GM18498 (cell line): Measurements from ENCODE around the gene SLC8B1.

Source experiments
- ATAC-seq: cut with Tn5 transposase; IDR thresholded peaks from one replicate; pipeline ENCODE4 v1.9.1; 2021; ENCODE audit warnings: mild to moderate bottlenecking, moderate library complexity; ENCODE audit not compliant: unreplicated experiment

The SLC8B1 gene

DNA sequence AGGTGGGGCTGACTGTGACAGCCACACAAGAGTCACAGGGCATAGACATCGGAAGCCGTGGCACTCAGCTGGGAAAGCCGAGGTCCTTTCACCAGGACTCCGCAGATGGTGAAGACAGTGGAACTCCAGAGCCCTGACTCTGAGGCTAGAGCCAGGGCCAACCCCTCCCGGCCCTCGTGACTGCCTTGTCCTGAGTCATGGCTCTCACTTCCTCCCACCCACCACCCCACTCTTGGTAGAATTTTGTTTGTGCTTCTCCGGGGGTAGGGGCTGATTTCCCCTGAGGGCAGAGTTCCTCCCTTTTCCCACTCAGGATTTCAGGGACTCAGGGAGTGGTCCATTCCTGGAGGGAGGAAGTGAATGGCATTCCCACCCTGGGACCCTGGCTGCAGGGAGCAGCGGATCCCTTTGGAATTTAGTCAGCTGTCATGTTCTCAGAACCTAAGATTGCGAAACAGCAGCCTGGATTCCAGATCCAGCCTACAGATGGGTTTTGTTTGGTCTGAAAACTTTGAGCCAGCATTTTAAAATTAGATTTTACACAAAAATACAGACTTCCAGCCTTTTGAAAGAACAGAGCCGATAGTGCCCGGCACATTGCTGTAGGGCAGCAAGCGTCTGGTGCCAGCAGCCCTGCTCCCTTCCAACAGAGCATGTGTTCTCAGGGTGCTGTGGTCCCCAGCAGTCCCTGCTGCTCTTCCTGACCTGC lies 62.9 kb downstream of the SLC8B1 start:
- ATAC-seq, result no peak

DNA sequence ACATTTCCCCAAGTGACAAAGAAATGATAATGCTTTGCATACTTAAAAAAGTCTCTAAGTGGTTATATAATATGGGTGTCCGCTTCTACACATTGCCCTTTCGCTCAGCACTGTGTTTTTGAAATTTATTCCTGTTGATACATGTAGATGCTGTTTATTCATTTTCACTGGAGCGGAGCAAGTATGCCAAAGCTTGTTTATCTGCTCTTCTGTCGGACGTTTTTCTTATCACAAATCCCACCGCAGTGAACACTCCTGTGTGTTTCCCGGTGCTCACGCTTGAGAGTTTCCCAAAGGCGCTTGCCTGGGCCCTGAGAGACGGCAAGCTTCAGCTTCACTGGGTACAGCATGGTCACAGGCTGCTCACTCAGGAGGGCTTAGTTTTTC lies 63.5 kb downstream of the SLC8B1 start:
- ATAC-seq, result no peak

DNA sequence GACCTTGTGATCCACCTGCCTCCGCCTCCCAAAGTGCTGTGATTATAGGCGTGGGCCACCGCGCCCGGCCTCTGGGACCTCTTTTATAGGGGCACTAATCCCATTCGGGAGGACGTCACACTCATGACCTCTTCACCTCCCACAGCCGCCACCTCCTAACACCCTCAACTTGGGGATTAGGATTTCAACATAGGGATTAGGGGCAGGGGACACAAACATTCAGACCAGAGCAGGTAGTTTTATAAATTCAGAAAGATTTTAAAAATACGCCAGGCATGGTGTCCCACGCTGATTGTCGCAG lies 64.2 kb downstream of the SLC8B1 start:
- ATAC-seq, result no peak

DNA sequence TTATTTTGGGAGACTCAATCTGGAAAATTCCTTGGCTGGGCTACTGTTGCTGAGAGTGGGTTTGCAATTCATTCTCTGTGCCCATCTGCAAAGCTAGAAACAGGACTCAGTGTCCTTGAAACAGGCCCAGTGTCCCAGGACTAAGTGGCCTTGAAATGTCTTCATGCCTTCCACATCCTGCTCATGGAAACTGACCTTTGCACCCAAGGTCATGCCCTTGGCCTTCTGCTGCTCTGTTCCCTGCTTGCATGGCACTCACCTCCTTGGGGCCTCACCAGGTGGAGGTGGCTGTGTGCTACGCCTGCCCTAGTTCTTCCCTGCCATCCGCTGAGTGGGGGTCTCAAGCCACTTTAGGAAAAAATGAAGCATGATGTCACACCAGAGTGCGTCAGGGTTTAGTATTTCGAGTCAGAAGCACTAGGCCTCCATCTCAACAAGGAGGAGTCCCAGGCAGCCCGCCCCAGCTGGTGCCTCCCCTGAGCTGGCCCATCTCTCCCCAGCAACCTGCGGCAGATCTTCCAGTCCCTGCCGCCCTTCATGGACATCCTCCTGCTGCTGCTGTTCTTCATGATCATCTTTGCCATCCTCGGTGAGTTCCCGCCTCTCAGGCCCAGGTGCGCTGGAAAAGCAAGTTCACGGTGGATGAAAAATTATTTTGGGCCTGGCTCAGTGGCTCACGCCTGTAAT lies 65.5 kb downstream of the SLC8B1 start:
- no peak for ATAC-seq

DNA sequence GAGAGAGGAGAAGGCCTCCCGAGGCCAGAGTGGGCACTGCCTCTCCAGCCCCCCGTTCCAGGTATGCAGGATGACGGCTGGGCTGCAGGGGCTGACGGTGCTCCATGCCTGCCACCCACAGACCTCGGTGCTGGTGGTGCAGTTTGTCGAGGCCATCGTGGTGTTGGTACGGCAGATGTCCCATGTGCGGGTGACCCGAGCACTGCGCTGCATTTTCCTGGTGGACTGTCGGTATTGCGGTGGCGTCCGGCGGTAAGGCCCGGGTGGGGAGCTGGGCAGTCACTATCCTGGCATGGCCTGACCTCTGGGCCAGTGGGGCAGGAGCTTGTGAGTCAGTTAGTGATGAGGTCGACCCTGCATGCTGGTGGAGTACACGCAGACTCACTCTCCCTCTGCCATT lies 66.3 kb downstream of the SLC8B1 start:
- no peak for ATAC-seq

DNA sequence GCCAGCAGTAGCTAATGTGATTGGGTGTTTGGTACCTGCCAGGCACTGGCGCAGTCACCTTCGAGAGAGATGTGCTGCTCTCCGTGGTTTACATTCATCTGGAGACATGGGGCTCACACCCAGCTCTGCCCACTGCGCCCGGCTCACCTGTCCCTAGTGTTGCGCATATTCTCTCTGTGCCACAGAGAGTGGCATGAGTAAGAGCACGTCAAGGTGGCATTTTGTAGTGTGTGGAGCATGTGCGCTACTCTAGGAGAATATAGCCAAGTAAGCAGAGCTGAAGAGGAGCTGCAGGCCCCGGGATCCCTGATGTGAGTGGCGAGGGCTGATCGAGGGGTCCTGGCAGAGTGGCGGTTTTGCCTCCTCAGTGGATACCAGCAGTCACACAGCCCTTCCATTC lies 66.8 kb downstream of the SLC8B1 start:
- ATAC-seq, result no peak

DNA sequence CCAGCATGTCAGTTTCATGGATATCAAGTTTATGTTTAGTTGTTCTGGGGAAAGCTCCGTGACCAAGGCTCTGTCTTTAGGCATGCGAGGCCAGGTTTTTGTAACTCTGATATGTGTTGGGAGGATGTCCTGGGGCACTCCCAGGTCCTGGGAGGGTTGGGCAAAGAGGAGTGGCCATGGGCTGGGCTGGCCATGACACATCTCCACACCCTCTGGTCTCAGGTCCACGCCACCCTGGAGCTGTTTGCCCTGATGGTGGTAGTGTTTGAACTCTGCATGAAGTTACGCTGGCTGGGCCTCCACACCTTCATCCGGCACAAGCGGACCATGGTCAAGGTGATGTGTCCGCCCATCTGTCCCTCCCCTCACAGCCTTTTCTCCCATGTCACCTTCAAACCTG lies 67.3 kb downstream of the SLC8B1 start:
- no peak for ATAC-seq

DNA sequence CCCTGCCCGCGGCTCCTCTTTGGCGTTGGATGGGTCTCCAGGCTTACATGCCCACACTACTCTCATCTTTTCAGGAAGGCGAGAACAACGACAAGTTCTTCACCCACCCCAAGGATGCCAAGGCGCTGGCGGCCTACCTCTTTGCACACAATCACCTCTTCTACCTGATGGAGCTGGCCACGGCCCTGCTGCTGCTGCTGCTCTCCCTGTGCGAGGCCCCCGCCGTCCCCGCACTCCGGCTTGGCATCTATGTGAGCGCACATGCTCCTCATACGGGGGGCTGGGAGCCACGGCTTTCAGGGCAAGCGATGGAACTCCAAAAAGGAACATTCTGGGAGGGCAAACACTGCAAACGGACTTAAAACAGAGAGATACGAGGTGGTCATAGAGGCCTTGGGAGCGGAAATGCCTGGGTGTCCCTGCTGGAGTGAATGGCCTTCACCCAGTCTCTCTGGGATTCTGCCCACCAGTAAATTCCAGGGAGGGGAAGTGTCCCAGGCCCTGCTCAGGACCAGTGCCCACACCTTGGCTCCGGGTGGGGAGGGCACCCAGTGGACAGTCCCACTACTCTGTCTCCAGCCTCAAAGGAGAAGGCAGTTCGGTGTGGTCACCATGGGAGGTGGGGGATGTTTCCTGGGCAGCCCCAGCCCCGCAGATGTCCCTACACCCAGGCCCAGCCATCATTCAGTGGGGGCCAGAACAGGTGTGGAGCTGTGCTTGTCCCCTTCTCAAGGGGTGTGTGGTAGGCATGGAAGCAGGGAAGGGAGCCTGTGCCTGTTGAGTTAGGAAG lies 68.6 kb downstream of the SLC8B1 start:
- ATAC-seq, result no peak

DNA sequence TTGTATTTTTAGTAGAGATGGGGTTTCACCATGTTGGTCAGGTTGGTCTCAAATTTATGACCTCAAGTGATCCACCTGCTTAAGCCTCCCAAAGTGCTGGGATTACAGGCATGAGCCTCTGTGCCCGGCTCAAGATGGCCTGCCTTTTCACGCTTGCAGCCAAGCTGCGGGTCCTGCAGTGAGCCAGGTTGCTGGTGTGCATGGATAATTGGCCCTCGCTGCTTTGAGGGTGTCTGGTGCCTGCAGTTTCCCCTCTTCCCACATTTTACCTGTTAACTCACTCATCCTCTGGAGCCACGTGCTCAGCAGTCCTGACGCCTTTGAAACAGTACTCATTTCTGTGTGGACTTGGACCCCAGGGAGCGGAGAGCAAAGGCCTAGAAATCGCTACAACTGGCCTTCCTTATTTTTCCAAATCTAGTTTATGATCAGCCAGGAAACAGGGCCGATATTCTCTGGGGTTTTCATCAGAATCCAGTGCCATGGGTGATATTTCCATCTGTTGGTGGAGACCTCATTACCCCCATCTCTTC lies 71.4 kb downstream of the SLC8B1 start:
- no peak for ATAC-seq

DNA sequence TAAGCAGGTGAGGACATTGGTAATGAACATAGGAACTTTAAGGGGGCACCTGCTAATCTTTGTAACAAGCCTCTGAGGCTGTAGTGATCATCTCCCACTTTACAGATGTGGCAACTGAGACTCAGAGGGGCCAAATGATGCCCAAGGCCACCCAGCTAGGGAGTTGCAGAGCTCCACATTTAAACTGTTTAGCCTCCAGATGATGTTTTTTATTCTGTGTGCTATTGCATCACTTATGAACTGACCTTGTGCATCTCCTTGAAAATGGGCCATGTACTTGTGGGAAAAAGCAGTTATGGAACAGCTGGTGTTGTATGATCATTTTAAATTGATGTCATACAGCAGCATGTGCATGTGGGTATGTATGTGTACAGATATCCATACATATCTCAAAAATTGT lies 72.2 kb downstream of the SLC8B1 start:
- no peak for ATAC-seq

DNA sequence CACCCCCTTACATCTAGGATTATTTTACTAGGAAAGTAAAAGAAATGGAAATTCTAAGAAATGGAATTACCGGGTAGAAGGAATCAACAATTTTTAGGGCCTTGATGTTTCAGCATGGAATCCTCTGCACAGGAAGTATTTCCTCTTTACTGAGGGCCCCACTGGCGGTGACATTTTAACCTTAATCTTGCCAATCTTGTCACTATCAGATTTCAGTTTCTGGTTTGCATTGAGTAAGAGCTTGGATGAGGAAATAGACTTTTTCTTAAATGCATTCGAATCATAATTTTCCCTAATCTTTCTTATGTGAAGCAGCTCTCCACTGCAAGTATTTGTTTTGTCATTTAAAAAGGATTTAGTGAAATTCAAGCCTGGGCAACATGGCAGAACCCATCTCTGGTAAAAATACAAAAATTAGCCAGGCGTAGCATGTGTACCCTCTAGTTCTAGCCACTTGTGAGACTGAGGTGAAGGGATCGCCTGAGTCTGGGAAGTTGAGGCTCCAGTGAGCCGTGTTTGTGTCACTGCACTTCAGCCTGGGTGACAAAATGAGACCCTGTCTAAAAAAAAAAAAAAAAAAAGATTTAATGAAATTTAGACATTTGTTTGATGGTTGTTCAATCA lies 73.0 kb downstream of the SLC8B1 start:
- peak; percentile 57 for ATAC-seq

DNA sequence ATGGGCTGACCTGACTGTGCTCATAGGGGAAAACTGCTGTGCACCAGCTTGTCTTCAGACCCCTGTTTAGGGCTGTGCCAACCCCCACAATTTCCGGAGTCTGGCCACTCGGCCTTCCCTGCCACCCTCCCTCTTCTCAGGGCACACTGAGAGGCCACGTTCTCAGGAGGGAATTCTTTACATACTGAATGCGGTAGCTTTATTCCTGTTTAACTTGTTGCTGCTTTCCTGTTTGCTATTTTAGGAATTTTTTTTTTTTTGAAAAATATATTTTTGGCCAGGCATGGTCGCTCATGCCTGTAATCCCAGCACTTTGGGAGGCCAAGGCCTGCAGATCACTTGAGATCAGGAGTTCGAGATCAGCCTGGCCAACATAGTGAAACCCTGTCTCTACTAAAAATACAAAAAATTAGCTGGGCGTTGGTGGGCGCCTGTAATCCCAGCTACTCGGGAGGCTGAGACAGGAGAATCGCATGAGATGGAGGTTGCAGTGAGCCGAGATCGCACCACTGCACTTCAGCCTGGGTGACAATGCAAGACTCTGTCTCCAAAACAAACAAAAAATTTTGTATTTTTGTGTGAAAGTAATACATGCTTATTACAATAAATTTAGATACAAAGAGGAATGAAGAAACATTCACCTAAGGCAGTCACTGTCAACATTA lies 74.1 kb downstream of the SLC8B1 start:
- no peak for ATAC-seq

DNA sequence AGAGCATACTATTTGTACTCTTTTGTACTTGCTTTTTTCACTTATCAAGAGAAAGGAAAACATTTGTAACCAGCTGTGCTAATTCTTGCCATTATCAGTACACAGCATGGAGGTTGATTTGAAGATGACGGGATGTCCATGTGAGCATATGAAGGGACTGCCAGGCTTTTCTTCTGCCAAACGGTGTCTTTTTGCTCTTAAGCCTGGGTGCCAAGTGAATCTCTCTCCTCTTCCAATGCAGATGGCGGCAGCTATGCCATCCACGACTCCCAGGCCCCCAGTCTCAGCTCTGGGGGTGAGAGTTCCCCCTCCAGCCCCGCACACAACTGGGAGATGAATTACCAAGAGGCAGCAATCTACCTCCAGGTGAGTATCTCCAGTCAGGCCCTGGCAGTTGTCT lies 74.8 kb downstream of the SLC8B1 start:
- no peak for ATAC-seq

DNA sequence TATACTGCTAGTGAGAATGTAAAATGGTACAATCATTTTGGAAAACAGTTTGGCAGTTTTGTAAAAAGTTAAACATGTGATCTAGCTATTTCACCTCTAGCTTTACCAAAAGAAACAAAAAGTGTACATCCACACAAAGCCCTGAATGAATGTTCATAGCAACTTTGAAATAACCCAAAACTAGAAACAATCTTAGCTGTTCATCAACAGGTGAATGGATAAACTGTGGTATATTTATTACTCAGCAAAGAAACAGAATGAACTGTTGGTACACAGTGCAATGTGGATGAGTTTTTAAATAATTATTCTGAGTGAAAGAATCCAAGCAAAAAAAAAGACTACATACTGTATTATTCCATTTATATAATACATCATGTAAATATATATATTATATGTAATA lies 77.3 kb downstream of the SLC8B1 start:
- ATAC-seq, result no peak

DNA sequence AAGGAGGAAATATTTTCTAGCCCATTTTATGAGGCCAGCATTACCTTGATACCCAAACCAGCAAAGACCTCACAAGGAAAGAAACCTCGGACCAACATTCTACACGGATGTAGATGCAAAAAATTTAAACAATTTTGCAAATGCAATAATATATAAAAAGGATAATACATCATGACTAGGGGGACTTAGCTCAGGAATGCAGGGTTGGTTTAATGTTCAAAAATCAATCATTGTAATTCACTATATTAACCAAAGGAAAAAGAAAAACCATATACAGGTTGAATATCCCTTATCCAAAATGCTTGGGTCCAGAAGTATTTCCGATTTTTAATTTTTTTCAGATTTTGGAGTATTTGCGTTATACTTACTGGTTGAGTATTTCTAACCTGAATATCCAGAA lies 80.6 kb downstream of the SLC8B1 start:
- ATAC-seq, result no peak

DNA sequence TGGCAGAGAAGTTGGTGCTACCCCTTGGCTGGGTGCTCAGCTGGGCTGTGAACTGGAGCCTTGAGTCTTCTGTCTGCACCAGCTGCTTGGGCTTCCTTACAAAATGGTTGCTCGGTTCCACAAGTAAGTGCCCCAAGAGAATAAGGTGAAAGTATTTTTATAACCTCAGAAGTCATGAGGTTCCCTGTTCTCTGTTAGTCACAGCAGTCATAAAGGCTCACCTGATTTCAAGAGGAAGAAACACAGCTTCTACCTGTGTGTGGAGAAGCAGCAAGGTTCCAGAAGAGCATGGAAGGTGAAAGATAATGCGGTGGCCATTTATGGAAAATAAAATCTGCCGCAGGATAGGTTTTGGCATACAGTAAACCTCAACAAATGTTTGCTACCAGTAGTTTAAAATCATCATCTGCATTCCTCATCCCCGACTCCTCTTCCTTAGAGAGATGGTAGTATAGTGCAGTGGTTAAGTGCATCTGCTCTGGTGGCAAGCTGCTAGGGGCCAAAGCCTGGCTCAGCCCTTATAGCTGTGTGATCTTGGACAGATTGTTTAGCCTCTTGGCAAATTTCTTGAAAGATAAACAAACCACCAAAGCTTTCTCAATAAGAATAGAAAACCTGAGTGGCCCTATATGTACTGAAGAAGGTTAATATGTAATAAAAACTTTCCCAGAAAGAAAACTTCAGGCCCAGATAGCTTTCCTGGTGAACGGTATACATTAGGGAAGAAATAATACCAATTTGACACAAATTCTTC lies 81.2 kb downstream of the SLC8B1 start:
- ATAC-seq, result no peak

DNA sequence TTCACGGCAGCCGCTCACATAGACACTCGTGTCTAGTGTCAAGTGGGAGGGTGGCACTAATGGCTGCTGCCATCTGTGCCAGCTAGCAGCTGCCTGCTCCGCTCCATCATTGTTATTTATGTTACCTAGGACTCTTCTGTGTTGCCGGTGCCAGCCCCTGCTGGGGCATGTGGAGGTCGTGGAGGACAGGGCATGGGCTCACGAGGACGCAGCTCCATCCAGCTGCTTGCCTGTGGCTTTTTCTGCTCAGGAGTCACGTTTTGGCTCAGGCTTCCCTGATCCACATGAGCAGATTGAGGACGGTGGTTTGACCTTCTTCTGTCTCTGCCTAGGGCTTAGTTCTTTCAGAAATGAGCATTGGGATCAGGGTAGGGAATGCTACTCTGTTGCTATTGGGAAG lies 82.4 kb downstream of the SLC8B1 start:
- no peak for ATAC-seq

DNA sequence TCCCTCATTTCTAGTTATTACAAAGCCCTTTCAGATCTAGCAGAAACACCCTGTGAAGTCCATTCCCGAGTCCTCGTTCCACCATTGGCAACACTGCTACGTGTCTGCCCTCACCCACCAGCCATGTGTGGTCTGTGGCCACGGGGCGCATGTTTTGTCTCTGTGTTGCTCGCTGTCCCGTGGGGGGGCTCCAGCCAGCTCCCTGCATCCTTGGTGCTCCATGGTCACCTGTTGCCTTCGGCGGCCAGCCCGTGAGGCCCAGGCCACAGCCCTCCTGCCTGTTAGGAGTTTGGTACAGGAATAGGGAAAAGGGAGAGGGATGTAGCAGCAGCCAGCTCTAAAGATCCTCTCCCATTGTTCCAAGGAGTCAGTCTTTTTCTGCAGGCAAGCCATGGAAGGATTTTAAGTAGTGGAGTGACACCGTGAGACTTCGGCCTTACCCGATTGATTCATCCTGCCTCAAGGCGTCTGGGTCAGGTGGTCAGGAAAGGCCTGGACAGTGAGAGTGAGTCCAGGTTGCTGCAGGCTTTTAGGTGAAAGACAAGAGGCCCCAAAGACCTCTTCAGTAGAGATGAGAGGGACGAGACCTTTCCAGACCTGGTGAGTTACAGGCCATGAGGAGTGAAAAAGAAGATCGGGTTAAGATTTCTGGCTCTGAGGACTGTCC lies 83.4 kb downstream of the SLC8B1 start:
- no peak for ATAC-seq

DNA sequence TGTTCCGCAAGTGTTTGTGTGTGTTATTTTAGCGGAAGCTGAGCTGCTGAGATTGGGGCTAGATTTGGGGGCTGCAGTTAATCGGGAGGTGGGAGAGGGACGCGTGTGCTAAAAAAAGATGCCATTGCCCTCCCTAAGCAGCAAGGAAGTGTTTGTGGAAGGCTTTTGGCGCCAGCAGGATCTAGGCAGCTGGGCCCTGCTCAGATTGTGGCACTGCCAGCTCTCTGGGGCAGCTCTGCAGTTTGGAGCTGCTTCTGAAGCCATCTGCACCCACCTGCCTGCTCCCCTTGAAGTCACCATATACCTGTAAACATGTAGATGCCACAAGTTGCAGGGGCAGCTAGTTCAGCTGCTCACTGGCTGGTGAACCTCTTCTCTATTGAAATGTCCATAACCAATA lies 84.9 kb downstream of the SLC8B1 start:
- ATAC-seq, result no peak

DNA sequence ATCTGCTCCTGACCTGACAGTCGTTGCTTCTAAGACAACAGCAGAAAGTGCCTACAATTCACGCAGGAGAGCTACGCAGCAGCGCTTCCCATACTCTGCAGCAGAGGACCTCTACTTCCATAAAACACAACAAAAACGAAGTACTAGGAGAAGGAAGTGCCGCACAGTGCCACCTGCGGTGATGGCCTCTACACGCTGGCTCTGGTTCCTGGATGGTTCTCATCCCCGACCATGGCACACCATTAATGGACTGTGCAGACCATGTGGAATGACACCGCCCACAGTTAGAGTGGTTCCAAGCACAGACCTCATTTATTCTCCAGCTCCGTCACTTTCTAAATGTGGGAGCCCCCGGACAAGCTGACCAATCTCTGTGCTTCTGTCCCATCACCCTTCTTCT lies 85.4 kb downstream of the SLC8B1 start:
- ATAC-seq, result no peak
